SK-N-MC (cell line): ENCODE results near the gene ZNF407.

Experiments used
- DNase-seq: peaks from one replicate; pipeline ENCODE4 v3.0.0-alpha.2; 2011; ENCODE audit warnings: low read depth, low spot score
- H3K27ac ChIP-seq: fragments of 200-600 bp; sonication (generic); 2 replicates; pipeline ENCODE4 v1.5.1; 2016; ENCODE audit warnings: mixed run types
- H3K36me3 ChIP-seq: fragments of 200-600 bp; sonication (generic); 2 replicates; pipeline ENCODE4 v1.6.1; 2017; ENCODE audit warnings: antibody characterized with exemption, low read length, mixed read lengths; ENCODE audit not compliant: insufficient read depth
- H3K4me3 ChIP-seq: fragments of 200-600 bp; sonication (generic); 2 replicates; pipeline ENCODE4 v1.5.1; 2016
- H3K9ac ChIP-seq: fragments of 200-600 bp; sonication (generic); 2 replicates; pipeline ENCODE4 v1.8.0; 2017; ENCODE audit warnings: mixed run types, mixed read lengths; ENCODE audit not compliant: insufficient read length
- H3K9me3 ChIP-seq: fragments of 200-600 bp; sonication (generic); 2 replicates; pipeline ENCODE4 v1.6.1; 2017; ENCODE audit warnings: low read depth, mild to moderate bottlenecking, antibody characterized with exemption, low read length, moderate library complexity, mixed read lengths
- EZH2 ChIP-seq: fragments of 200-600 bp; sonication (generic); IDR thresholded peaks from one replicate; pipeline ENCODE4 v1.6.1; 2017; ENCODE audit warnings: antibody characterized with exemption
- FOXP2 ChIP-seq: optimal IDR thresholded peaks from 2 replicates; pipeline ENCODE3; 2011; ENCODE audit warnings: mild to moderate bottlenecking, moderate library complexity; ENCODE audit not compliant: insufficient read depth; ENCODE audit errors: extremely low read length, control extremely low read depth
- POLR2AphosphoS5 ChIP-seq: IDR thresholded peaks from 2 replicates; pipeline ENCODE4 v1.6.1; 2012; ENCODE audit warnings: mild to moderate bottlenecking, low read depth, low read length, borderline replicate concordance

ZNF407 gene

GRCh38 chr18:74914052-74914591, 316.5 kb downstream of the ZNF407 start:
- Histone ChIP-seq H3K9me3 (no peaks in the 10 kb centered on the region), H3K27ac (no peak overlapping the region), H3K4me3 (no peak overlapping the region), H3K36me3 (no peaks in the 10 kb centered on the region), H3K9ac (no peak overlapping the region)
- DNase-seq = no peak
- no peak for TF ChIP-seq POLR2AphosphoS5
- no peak for TF ChIP-seq FOXP2
- TF ChIP-seq EZH2 = no peak

- no peak for DNase-seq
- H3K9ac ChIP-seq = no peak overlapping the region
- no peak overlapping the region for H3K27ac ChIP-seq
- H3K36me3 ChIP-seq = no peaks in the 10 kb centered on the region
- H3K4me3 ChIP-seq = no peak overlapping the region
- no peaks in the 10 kb centered on the region for H3K9me3 ChIP-seq
- no peak for TF ChIP-seq POLR2AphosphoS5
- TF ChIP-seq EZH2 = no peak
- TF ChIP-seq FOXP2 = no peak
These were observed 317.0 kb downstream of the ZNF407 start for GRCh38 chr18:74914648-74915047.

- Histone ChIP-seq H3K27ac (no peak overlapping the region), H3K36me3 (no peaks in the 10 kb centered on the region), H3K4me3 (no peak overlapping the region), H3K9me3 (no peaks in the 10 kb centered on the region), H3K9ac (no peak overlapping the region)
- TF ChIP-seq EZH2 (no peak), POLR2AphosphoS5 (no peak), FOXP2 (no peak)
- DNase-seq = no peak
These were observed 319.2 kb downstream of the ZNF407 start for GRCh38 chr18:74916773-74917393.

DNA sequence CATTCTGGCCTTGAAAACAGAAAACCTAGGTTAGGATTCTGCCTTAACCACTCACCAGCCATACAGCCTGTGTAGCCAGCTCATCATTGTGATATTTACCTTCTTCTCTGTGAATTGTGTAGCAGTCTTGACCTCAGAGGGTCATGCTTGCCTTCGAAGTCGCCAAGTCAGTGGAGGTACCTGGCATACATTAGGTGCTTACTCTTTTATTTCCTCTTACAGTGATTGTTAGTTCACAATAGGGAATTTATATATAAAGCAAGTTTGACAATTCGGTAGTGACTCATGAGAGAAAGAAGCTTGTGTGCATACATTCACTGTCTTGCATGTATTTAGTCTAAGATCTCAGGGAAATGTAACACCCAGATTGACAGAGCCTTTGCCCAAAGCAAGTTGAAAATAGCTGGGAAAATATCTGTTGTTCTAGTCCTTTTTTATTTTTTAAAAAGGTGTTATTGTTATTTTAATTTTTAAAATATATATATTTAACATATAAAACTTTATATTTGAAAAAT, 320.7 kb downstream of the ZNF407 start:
- Histone ChIP-seq H3K9ac (no peak overlapping the region), H3K9me3 (no peaks in the 10 kb centered on the region), H3K4me3 (no peak overlapping the region), H3K36me3 (no peaks in the 10 kb centered on the region), H3K27ac (no peak overlapping the region)
- DNase-seq = no peak
- TF ChIP-seq POLR2AphosphoS5 = no peak
- no peak for TF ChIP-seq FOXP2
- TF ChIP-seq EZH2 = no peak

GRCh38 chr18:74921057-74921820, 323.6 kb downstream of the ZNF407 start:
- no peak for TF ChIP-seq FOXP2
- TF ChIP-seq POLR2AphosphoS5 = no peak
- TF ChIP-seq EZH2 = no peak
- no peak overlapping the region for H3K27ac ChIP-seq
- no peak overlapping the region for H3K4me3 ChIP-seq
- no peaks in the 10 kb centered on the region for H3K36me3 ChIP-seq
- no peak overlapping the region for H3K9ac ChIP-seq
- H3K9me3 ChIP-seq = no peaks in the 10 kb centered on the region
- no peak for DNase-seq

GRCh38 chr18:74926051-74926450, 328.4 kb downstream of the ZNF407 start:
- H3K9me3 ChIP-seq = no peaks in the 10 kb centered on the region
- H3K9ac ChIP-seq = no peak overlapping the region
- TF ChIP-seq EZH2 = no peak
- TF ChIP-seq FOXP2 = no peak
- no peak overlapping the region for H3K27ac ChIP-seq
- H3K4me3 ChIP-seq = no peak overlapping the region
- no peaks in the 10 kb centered on the region for H3K36me3 ChIP-seq
- no peak for DNase-seq

- H3K9me3 ChIP-seq = no peaks in the 10 kb centered on the region
- H3K9ac ChIP-seq = no peak overlapping the region
- no peak overlapping the region for H3K27ac ChIP-seq
- H3K36me3 ChIP-seq = peaks cover 2% of the 10 kb centered on the region; the same call in 1 of the 2 replicates
- no peak for DNase-seq
- no peak overlapping the region for H3K4me3 ChIP-seq
- TF ChIP-seq POLR2AphosphoS5 (no peak), FOXP2 (no peak), EZH2 (no peak)
These were observed 330.7 kb downstream of the ZNF407 start for GRCh38 chr18:74928194-74928968.

- no peak for DNase-seq
- Histone ChIP-seq H3K4me3 (no peak overlapping the region), H3K36me3 (peaks cover 2% of the 10 kb centered on the region; the same call in 1 of the 2 replicates), H3K9ac (no peak overlapping the region), H3K27ac (no peak overlapping the region), H3K9me3 (no peaks in the 10 kb centered on the region)
- no peak for TF ChIP-seq FOXP2
- no peak for TF ChIP-seq POLR2AphosphoS5
- TF ChIP-seq EZH2 = no peak
These were observed 331.4 kb downstream of the ZNF407 start for GRCh38 chr18:74929110-74929509.
